IMR-90 (cell line): ENCODE measurements around the gene SLC30A2. TPM values are rescaled to one million over a fixed set of nuclear protein-coding genes. Genes with fewer than 3 reads are reported as not detected.

ENCODE experiments used
- ATAC-seq: fragments of 200-7000 bp; cut with Tn5 transposase; 2 replicates; pipeline ENCODE4 v1.9.1; 2020; ENCODE audit warnings: low read depth, mild to moderate bottlenecking, moderate library complexity
- BruUV-seq: library from RNA; stranded (reverse); fragments of 400-500 nt; replicated peaks from 2 replicates; lab custom pipeline; 2021; lab: Mats Ljungman, UMichigan
- CTCF ChIA-PET: fragments of 300-600 bp; formaldehyde crosslinking; extraction: SDS; loops from one replicate; lab custom pipeline; 2021; ENCODE audit warnings: antibody characterized with exemption; lab: Yijun Ruan, JAX
- POLR2A ChIA-PET: fragments of 300-600 bp; sonication (Branson Sonifier 250); formaldehyde crosslinking; loops from one replicate; lab custom pipeline; 2022; ENCODE audit warnings: antibody characterized with exemption; ENCODE audit not compliant: unreplicated experiment; lab: Charles Lee
- DNase-seq: peaks from one replicate; pipeline ENCODE4 v3.0.0; 2013
- H2AFZ ChIP-seq: replicated peaks from 2 replicates; pipeline ENCODE3; 2013; ENCODE audit warnings: low read length, mild to moderate bottlenecking; ENCODE audit not compliant: poor library complexity
- H2AK5ac ChIP-seq: 2 replicates; pipeline ENCODE4 v1.6.1; 2013; ENCODE audit warnings: low read depth, low read length, inconsistent platforms
- H2AK9ac ChIP-seq: replicated peaks from 2 replicates; pipeline ENCODE3; 2013; ENCODE audit warnings: mild to moderate bottlenecking, low read depth, low read length, moderate library complexity; ENCODE audit not compliant: poor library complexity
- H2BK120ac ChIP-seq: 2 replicates; pipeline ENCODE4 v1.6.1; 2013; ENCODE audit warnings: low read depth, low read length, inconsistent platforms
- H2BK15ac ChIP-seq: 3 replicates; pipeline ENCODE4 v1.6.1; 2013; ENCODE audit warnings: low read depth, low read length, inconsistent platforms
- H2BK20ac ChIP-seq: 2 replicates; pipeline ENCODE4 v1.6.1; 2013; ENCODE audit warnings: low read depth, mild to moderate bottlenecking, inconsistent platforms, low read length, moderate library complexity
- H2BK5ac ChIP-seq: 2 replicates; pipeline ENCODE4 v1.6.1; 2013; ENCODE audit warnings: mild to moderate bottlenecking, low read depth, low read length, inconsistent platforms; ENCODE audit not compliant: poor library complexity, severe bottlenecking
- H3K14ac ChIP-seq: replicated peaks from 2 replicates; pipeline ENCODE4 v1.6.1; 2013; ENCODE audit warnings: low read depth, low read length, inconsistent platforms
- H3K18ac ChIP-seq: 2 replicates; pipeline ENCODE4 v1.6.1; 2013; ENCODE audit warnings: low read depth, low read length, control low read depth
- H3K23ac ChIP-seq: 2 replicates; pipeline ENCODE4 v1.6.1; 2013; ENCODE audit warnings: low read depth, low read length, inconsistent platforms
- H3K27ac ChIP-seq: 2 replicates; pipeline ENCODE4 v1.5.1; 2013; ENCODE audit warnings: mild to moderate bottlenecking, control low read depth, low read length; ENCODE audit not compliant: insufficient read depth
- H3K27me3 ChIP-seq: 2 replicates; pipeline ENCODE4 v1.6.1; 2013; ENCODE audit warnings: low read length; ENCODE audit not compliant: control insufficient read depth, insufficient read depth
- H3K36me3 ChIP-seq: 2 replicates; pipeline ENCODE4 v1.6.1; 2013; ENCODE audit warnings: low read length, mixed read lengths; ENCODE audit not compliant: control insufficient read depth, insufficient read depth
- H3K4ac ChIP-seq: 2 replicates; pipeline ENCODE4 v1.6.1; 2013; ENCODE audit warnings: low read depth, low read length, inconsistent platforms
- H3K4me1 ChIP-seq: 2 replicates; pipeline ENCODE4 v1.6.1; 2013; ENCODE audit warnings: low read length, mixed read lengths; ENCODE audit not compliant: control insufficient read depth, insufficient read depth
- H3K4me2 ChIP-seq: 2 replicates; pipeline ENCODE4 v1.6.1; 2013; ENCODE audit warnings: low read depth, mild to moderate bottlenecking, control low read depth, low read length, moderate library complexity
- H3K4me3 ChIP-seq: 2 replicates; pipeline ENCODE4 v1.5.1; 2013; ENCODE audit warnings: low read depth, mild to moderate bottlenecking, control low read depth, low read length, moderate library complexity; ENCODE audit not compliant: insufficient read depth
- H3K56ac ChIP-seq: 2 replicates; pipeline ENCODE4 v1.6.1; 2013; ENCODE audit warnings: low read length, inconsistent platforms; ENCODE audit not compliant: insufficient read depth; ENCODE audit errors: extremely low read depth
- H3K79me1 ChIP-seq, 2 experiments: 2 replicates each; pipeline ENCODE4 v1.6.1; 2013; ENCODE audit warnings: low read length in 2 of 2, inconsistent platforms in 1 of 2, low read depth in 1 of 2
- H3K9ac ChIP-seq: 2 replicates; pipeline ENCODE4 v1.6.1; 2013; ENCODE audit warnings: low read depth, low read length, control low read depth
- H3K9me1 ChIP-seq: 2 replicates; pipeline ENCODE4 v1.6.1; 2013; ENCODE audit warnings: low read length, inconsistent platforms; ENCODE audit not compliant: insufficient read depth
- H3K9me3 ChIP-seq: 2 replicates; pipeline ENCODE4 v1.6.1; 2013; ENCODE audit warnings: low read length; ENCODE audit not compliant: control insufficient read depth, insufficient read depth
- H4K20me1 ChIP-seq: 2 replicates; pipeline ENCODE4 v1.6.1; 2013; ENCODE audit warnings: low read length, inconsistent platforms; ENCODE audit not compliant: insufficient read depth
- H4K5ac ChIP-seq: 2 replicates; pipeline ENCODE4 v1.6.1; 2013; ENCODE audit warnings: mild to moderate bottlenecking, low read depth, low read length, control low read depth
- H4K8ac ChIP-seq, 2 experiments: 2 replicates each; pipeline ENCODE4 v1.6.1; 2013; ENCODE audit warnings: low read depth in 2 of 2, low read length in 2 of 2, control low read depth in 1 of 2, inconsistent platforms in 1 of 2
- H4K91ac ChIP-seq: 2 replicates; pipeline ENCODE4 v1.6.1; 2013; ENCODE audit warnings: low read depth, low read length, inconsistent platforms; ENCODE audit not compliant: insufficient read depth
- BHLHE40 ChIP-seq: fragments of 150-350 bp; IDR thresholded peaks from 2 replicates; pipeline ENCODE4 v1.6.1; 2016; ENCODE audit warnings: mild to moderate bottlenecking, low read depth, low read length
- FOS ChIP-seq: fragments of 150-350 bp; IDR thresholded peaks from 2 replicates; pipeline ENCODE4 v1.6.1; 2016; ENCODE audit warnings: low read depth, low read length
- MXI1 ChIP-seq: IDR thresholded peaks from 2 replicates; pipeline ENCODE4 v1.6.1; 2012; ENCODE audit warnings: low read depth, mild to moderate bottlenecking, low read length, moderate library complexity, borderline replicate concordance
- NFE2L2 ChIP-seq: fragments of 150-350 bp; IDR thresholded peaks from 2 replicates; pipeline ENCODE4 v1.6.1; 2016; ENCODE audit warnings: low read depth, mild to moderate bottlenecking, low read length
- POLR2A ChIP-seq: IDR thresholded peaks from 2 replicates; pipeline ENCODE4 v1.6.1; 2012; ENCODE audit warnings: mild to moderate bottlenecking, low read depth, low read length
- RAD21 ChIP-seq: IDR thresholded peaks from 2 replicates; pipeline ENCODE4 v1.6.1; 2012; ENCODE audit warnings: low read length, improper control_type of control experiment
- SMC3 ChIP-seq: fragments of 150-350 bp; IDR thresholded peaks from 2 replicates; pipeline ENCODE4 v1.6.1; 2016; ENCODE audit warnings: low read depth, mild to moderate bottlenecking, antibody characterized with exemption, low read length, moderate library complexity
- WGBS, 2 experiments: methylation state at CpG; one replicate each; pipeline versions ENCODE4 v1.1.5 to v1.1.7; 2013; ENCODE audit warnings: missing lambda C conversion rate in 2 of 2; ENCODE audit not compliant: insufficient read length in 1 of 2; ENCODE audit errors: extremely low coverage in 2 of 2; 5-methylcytosine and 5-hydroxymethylcytosine counted together
- dilution Hi-C: fragments of 300-500 bp; cut with HindIII; formaldehyde crosslinking; loops from one replicate; pipeline ENCODE4 v1.14.3; 2018; ENCODE audit warnings: low sequenced_read_pairs; ENCODE audit not compliant: unreplicated experiment
- in situ Hi-C: fragments of 300-500 bp; cut with MboI; formaldehyde crosslinking; loops from 3 replicates; pipeline ENCODE4 v1.14.3; 2019; ENCODE audit warnings: low sequenced_read_pairs, inconsistent platforms, mixed read lengths
- intact Hi-C: fragments of 100-400 bp; cut with micrococcal nuclease; formaldehyde crosslinking; loops from 2 replicates; pipeline ENCODE4 v1.10.0; 2022
- polyA plus RNA-seq, 3 experiments: library from polyadenylated mRNA; depleted of rRNA; stranded (reverse); fragments of >200 nt; gene quantifications; 2 replicates each; pipeline ENCODE4 v1.2.3, GENCODE V29; 2012; ENCODE audit warnings: low replicate concordance in 1 of 3
- total RNA-seq: library from RNA; depleted of rRNA; stranded (reverse); fragments of >200 nt; gene quantifications from 2 replicates; pipeline ENCODE4 v1.2.3, GENCODE V29; 2012
- TF ChIP-seq, protein P1 (sequence below): conservative IDR thresholded peaks from 2 replicates; pipeline ENCODE4 v1.5.1; 2012; ENCODE audit warnings: mild to moderate bottlenecking, low read depth, low read length, improper control_type of control experiment
- TF ChIP-seq, protein P2 (sequence below): fragments of 150-350 bp; IDR thresholded peaks from 2 replicates; pipeline ENCODE4 v1.6.1; 2016; ENCODE audit warnings: low read depth, mild to moderate bottlenecking, low read length, moderate library complexity, borderline replicate concordance
- TF ChIP-seq, protein P3 (sequence below): fragments of 150-350 bp; IDR thresholded peaks from 2 replicates; pipeline ENCODE4 v1.6.1; 2017; ENCODE audit warnings: mild to moderate bottlenecking, antibody characterized with exemption, low read length, low read depth

Gene SLC30A2
- total and polyA plus RNA-seq, 2 of the 4 experiments (the other 2 are of a cell fraction): not detected

- ChIA-PET CTCF (no interaction called here), POLR2A (no interaction called here)
- no peaks in the 10 kb centered on the region for H3K36me3 ChIP-seq
- no peak overlapping the region for H4K8ac ChIP-seq
- no peak overlapping the region for H2BK15ac ChIP-seq
- no peak for TF ChIP-seq POLR2A
- TF ChIP-seq, protein P1, sequence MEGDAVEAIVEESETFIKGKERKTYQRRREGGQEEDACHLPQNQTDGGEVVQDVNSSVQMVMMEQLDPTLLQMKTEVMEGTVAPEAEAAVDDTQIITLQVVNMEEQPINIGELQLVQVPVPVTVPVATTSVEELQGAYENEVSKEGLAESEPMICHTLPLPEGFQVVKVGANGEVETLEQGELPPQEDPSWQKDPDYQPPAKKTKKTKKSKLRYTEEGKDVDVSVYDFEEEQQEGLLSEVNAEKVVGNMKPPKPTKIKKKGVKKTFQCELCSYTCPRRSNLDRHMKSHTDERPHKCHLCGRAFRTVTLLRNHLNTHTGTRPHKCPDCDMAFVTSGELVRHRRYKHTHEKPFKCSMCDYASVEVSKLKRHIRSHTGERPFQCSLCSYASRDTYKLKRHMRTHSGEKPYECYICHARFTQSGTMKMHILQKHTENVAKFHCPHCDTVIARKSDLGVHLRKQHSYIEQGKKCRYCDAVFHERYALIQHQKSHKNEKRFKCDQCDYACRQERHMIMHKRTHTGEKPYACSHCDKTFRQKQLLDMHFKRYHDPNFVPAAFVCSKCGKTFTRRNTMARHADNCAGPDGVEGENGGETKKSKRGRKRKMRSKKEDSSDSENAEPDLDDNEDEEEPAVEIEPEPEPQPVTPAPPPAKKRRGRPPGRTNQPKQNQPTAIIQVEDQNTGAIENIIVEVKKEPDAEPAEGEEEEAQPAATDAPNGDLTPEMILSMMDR: no peak
- TF ChIP-seq BHLHE40: no peak
- no peak for TF ChIP-seq FOS
- TF ChIP-seq NFE2L2: no peak
- no peak for TF ChIP-seq SMC3
- TF ChIP-seq RAD21: no peak
- TF ChIP-seq, protein P2, sequence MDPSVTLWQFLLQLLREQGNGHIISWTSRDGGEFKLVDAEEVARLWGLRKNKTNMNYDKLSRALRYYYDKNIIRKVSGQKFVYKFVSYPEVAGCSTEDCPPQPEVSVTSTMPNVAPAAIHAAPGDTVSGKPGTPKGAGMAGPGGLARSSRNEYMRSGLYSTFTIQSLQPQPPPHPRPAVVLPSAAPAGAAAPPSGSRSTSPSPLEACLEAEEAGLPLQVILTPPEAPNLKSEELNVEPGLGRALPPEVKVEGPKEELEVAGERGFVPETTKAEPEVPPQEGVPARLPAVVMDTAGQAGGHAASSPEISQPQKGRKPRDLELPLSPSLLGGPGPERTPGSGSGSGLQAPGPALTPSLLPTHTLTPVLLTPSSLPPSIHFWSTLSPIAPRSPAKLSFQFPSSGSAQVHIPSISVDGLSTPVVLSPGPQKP: no peak
- TF ChIP-seq, protein P3, sequence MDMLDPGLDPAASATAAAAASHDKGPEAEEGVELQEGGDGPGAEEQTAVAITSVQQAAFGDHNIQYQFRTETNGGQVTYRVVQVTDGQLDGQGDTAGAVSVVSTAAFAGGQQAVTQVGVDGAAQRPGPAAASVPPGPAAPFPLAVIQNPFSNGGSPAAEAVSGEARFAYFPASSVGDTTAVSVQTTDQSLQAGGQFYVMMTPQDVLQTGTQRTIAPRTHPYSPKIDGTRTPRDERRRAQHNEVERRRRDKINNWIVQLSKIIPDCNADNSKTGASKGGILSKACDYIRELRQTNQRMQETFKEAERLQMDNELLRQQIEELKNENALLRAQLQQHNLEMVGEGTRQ: no peak
- no peak for TF ChIP-seq MXI1
- H4K20me1 ChIP-seq: no peaks in the 10 kb centered on the region
- no peak overlapping the region for H4K91ac ChIP-seq
- dilution Hi-C loops (no loop called here), in situ Hi-C loops (no loop called here), intact Hi-C loops (no loop called here)
- no peak overlapping the region for H2AK5ac ChIP-seq
- H2AK9ac ChIP-seq: no peak overlapping the region
- WGBS, 2 experiments: no CpG with 5 or more reads among the region's 7 CpGs
- no peak overlapping the region for H3K9ac ChIP-seq
- no peak overlapping the region for H3K4me2 ChIP-seq
- no peaks in the 10 kb centered on the region for H3K79me1 ChIP-seq
- no peak overlapping the region for H2BK5ac ChIP-seq
- H4K5ac ChIP-seq: no peak overlapping the region
- no peaks in the 10 kb centered on the region for H3K4me1 ChIP-seq
- H3K23ac ChIP-seq: no peak overlapping the region
- H3K4me3 ChIP-seq: no peak overlapping the region
- no peak overlapping the region for H3K27ac ChIP-seq
- no TSS peak for BruUV-seq
- no peak overlapping the region for H3K56ac ChIP-seq
- 0 out of 2 replicates have a peak, but pooled peaks cover 3% of the 10 kb centered on the region for H3K9me1 ChIP-seq
- H2AFZ ChIP-seq: no peak overlapping the region
- no peak for ATAC-seq
- no peak overlapping the region for H2BK20ac ChIP-seq
- no peak for DNase-seq
- H3K14ac ChIP-seq: no peak overlapping the region
- no peak overlapping the region for H3K4ac ChIP-seq
- H3K27me3 ChIP-seq: peaks cover 73% of the 10 kb centered on the region
- no peaks in the 10 kb centered on the region for H3K9me3 ChIP-seq
- no peak overlapping the region for H3K18ac ChIP-seq
- H2BK120ac ChIP-seq: no peak overlapping the region
These were observed 14.0 kb upstream of the SLC30A2 start for GRCh38 chr1:26059906-26060305.
